Epidermal melanocyte (primary cell): Measurements from ENCODE around the gene UBXN1.
"Not testable (repeated sequence)": the region's sequence is repeated elsewhere in the genome, so short reads cannot be mapped to it uniquely, and the experiment has no call there.

ENCODE experiments used
- DNase-seq: peaks from one replicate; pipeline ENCODE4 v3.0.0; 2011; ENCODE audit warnings: low spot score; ENCODE audit not compliant: insufficient read length

Gene UBXN1

GRCh38 chr11:62708793-62709192, 29.9 kb upstream of the UBXN1 start:
- DNase-seq = no peak

- no peak for DNase-seq
Measured at GRCh38 chr11:62708392-62708791, 29.5 kb upstream of the UBXN1 start.

- DNase-seq = no peak
Measured at GRCh38 chr11:62707277-62707861, 28.5 kb upstream of the UBXN1 start, which contains the start of the genes BSCL2 and GNG3. BSCL2 (minus strand) TSS chr11:62707424; CDS start chr11:62707195, 229 bp downstream. GNG3 (plus strand) TSS chr11:62707676; CDS start chr11:62708296, 620 bp downstream.

- DNase-seq = no peak
Measured at GRCh38 chr11:62706850-62707247, 28.0 kb upstream of the UBXN1 start.

GRCh38 chr11:62705880-62706849, 27.3 kb upstream of the UBXN1 start:
- peak; percentile 79 for DNase-seq

- no peak for DNase-seq
Measured at GRCh38 chr11:62705413-62705812, 26.5 kb upstream of the UBXN1 start.

- not testable (repeated sequence) for DNase-seq
Measured at GRCh38 chr11:62703921-62704320, 25.0 kb upstream of the UBXN1 start.

GRCh38 chr11:62702246-62702645, 23.4 kb upstream of the UBXN1 start:
- no peak for DNase-seq

- peak; percentile 69 for DNase-seq
Measured at GRCh38 chr11:62694455-62695167, 15.7 kb upstream of the UBXN1 start.

- not testable (repeated sequence) for DNase-seq
Measured at GRCh38 chr11:62693624-62694023, 14.8 kb upstream of the UBXN1 start.

- DNase-seq = peak; percentile 97
Measured at GRCh38 chr11:62689421-62690183, 10.7 kb upstream of the UBXN1 start, which contains the start of gene LRRN4CL. LRRN4CL (minus strand) TSS chr11:62689530; CDS start chr11:62688508, 1,022 bp downstream.

- no peak for DNase-seq
Measured at GRCh38 chr11:62688491-62688890, 9.6 kb upstream of the UBXN1 start.

GRCh38 chr11:62687508-62688396, 8.9 kb upstream of the UBXN1 start:
- no peak for DNase-seq

- no peak for DNase-seq
Measured at GRCh38 chr11:62682518-62682917, 3.6 kb upstream of the UBXN1 start.

GRCh38 chr11:62680825-62681240, 2.0 kb upstream of the UBXN1 start:
- DNase-seq = peak; percentile 82

GRCh38 chr11:62678433-62678769, 472 bp downstream of the UBXN1 start:
- DNase-seq = no peak

- no peak for DNase-seq
Measured at GRCh38 chr11:62677714-62678113, 1.2 kb downstream of the UBXN1 start.

GRCh38 chr11:62677156-62677555, 1.7 kb downstream of the UBXN1 start:
- no peak for DNase-seq

- no peak for DNase-seq
Measured at GRCh38 chr11:62676698-62677097, 2.2 kb downstream of the UBXN1 start.

- not testable (repeated sequence) for DNase-seq
Measured at GRCh38 chr11:62675415-62675814, 3.5 kb downstream of the UBXN1 start.
